A204.1 (cell line): Measurements from ENCODE around the gene ELFN2.
"Not testable (repeated sequence)": the region's sequence is repeated elsewhere in the genome, so short reads cannot be mapped to it uniquely, and the experiment has no call there.

Experiments used
- FAIRE-seq: peaks from 2 replicates; lab custom pipeline; 2012; peaks lifted over from hg19 to GRCh38; lab: Jason Lieb, UNC

Gene ELFN2

GRCh38 chr22:37333724-37334460, 93.4 kb downstream of the ELFN2 start:
- FAIRE-seq, result no peak

- no peak for FAIRE-seq
Measured at GRCh38 chr22:37331856-37332536, 95.3 kb downstream of the ELFN2 start.

GRCh38 chr22:37331034-37331428, 96.2 kb downstream of the ELFN2 start:
- FAIRE-seq, result no peak

DNA sequence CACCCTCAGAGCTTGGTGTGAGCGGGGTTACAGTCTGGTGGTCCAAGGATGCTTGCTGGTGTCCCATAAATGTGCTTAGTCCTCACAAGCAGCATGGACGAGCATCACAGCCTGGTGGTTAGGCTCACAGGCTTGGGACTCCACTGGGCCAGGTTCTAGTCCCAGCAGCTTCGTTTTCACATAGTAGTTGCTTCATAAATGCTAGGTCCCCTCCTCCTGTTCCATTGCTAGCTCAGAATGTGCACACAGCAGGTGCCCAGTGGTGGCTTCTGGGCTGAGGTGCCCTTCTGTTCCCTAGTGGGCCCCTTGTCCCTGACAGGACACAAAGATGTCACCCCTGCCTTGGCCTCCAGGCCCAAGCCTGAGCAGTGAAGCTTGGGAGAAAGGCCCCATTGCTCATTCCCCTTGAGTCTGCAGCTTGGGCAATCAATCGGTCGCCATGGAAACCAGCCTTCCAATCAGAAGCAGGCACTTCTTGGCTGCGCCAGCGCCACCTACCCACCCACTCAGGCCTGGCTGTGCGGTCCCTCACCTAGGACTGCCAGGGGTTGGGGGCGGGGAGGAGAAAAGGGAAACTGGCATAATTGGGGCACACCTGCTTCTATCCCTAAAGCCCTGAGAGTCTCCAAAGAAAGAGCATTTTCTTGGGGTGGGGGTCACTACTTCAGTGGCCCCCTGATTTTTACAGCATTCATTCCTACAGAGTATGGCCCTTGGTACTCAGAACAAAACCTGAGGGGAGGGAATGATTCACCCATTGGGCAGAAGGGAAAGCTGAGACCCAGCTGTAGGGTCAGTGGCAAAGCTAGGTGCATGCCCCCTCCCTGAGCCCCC, 96.9 kb downstream of the ELFN2 start:
- no peak for FAIRE-seq

- no peak for FAIRE-seq
Measured at GRCh38 chr22:37329238-37330140, 97.8 kb downstream of the ELFN2 start.

DNA sequence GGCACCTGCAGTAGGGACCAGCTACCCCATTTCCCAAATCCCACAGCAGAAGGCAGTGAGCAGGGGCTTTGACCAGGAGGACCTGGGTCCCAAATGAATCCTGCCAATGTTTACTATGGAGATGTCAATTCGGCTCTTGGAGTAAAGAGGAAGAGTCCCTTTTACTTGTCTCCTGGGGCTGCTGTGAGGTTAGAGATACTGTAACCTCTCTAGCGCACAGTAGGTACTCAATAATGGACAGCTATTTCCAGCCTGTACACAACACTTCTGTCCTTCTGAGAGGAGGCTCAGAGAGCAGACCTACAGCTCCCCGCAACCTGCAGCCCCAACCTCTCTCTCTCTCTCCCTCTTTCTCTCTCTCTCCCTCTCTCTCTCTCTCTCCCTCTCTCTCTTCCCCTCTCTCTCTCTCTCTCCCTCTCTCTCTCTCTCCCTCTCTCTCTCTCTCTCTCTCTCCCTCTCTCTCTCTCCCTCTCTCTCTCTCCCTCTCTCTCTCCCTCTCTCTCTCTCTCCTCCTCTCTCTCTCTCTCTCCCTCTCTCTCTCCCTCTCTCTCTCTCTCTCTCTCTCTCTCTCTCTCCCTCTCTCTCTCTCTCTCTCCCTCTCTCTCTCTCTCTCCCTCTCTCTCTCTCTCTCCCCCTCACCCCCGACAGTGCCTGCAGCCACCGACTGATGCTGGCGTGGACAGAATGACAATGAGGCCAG, 98.6 kb downstream of the ELFN2 start:
- FAIRE-seq, result not testable (repeated sequence)

GRCh38 chr22:37328017-37328416, 99.3 kb downstream of the ELFN2 start:
- no peak for FAIRE-seq

DNA sequence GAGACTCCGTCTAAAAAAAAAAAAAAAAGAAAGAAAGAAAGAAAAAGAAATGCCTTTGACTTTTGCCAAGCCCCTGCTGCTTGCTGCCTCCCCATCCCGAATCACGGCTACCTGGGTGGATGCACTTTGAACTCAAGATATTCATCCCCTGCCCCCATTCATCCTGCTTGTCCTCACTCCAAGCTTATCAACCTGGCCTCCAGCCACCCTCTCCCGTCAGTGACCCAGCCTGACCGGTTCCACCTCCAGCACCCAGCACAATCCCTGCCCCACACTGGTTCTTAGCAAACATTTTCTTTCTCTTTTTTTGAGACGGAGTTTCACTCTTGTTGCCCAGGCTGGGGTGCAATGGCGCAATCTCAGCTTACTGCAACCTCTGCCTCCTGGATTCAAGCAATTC, 100.6 kb downstream of the ELFN2 start:
- no peak for FAIRE-seq

DNA sequence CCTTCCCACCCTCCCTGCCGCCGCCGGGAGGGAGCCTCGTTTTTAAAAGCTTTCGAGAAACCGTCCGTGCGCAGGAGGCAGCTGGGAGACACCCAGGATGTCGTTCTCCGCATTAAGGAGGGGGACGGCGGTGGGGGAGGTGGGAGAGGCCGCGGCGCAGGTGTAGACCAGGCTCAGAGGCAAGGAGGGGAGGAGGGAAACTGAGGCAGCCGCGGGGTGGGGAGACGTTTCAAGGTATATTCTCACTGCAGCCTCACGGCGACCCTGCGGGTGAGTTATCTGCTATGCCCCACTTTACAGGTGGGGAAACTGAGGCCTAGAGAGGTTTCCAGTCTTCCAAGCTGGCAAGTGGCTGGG, 102.3 kb downstream of the ELFN2 start:
- no peak for FAIRE-seq

DNA sequence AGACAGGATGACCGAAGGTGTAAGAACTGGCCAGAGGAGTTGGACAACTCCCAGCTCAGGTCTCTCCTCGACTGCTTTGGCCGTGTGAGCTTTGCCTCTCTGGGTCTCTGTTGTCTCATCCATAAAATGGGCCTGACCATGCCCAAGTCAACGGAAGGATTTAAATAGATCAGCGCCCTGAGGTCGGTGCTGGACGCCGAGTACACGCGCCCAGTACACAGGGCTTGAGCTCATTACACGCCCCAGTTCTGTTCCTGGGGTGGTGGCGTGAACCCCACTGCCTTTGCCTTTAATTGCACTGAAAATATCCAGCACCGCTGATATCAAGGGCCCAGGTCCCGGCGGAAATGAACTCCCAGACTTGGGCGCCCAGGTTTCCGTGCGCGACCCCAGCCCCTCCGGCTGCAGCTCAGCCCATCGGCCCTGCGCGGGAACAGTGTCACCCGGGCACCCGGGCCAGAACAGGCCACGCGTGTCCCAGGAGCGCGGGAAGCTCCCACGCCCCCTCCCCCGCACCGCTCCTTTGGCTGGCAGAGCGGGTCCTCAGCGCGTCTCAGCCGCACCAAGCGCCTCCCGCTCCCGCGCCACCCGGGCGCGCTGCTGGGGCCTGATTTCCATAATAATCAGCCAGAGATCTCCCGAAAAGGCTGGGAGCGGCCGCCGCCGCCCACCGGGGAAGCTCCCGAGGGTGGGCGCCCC, 102.8 kb downstream of the ELFN2 start:
- no peak for FAIRE-seq

- FAIRE-seq, result no peak
Measured at GRCh38 chr22:37320726-37321677, 106.3 kb downstream of the ELFN2 start.

DNA sequence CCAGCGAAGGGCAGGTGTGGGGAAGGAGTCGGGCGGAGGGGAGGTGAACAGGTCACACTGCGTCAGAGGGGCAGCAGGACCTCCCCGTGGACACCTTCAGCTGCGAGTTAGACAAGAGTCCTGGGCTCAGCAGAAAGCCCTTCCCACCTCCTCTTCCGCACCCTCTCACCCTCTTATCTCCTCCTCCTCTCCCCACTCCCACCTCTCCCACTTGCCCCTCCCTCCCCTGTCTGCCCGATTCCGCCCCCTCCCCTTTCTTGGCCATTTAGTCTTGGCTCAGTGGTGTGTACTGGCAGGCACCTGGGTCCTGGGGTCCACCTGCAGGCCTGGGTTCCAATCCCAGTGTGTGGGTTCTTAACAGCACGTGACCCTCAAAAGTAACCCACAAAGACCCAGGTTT, 107.8 kb downstream of the ELFN2 start:
- FAIRE-seq, result no peak

- FAIRE-seq, result no peak
Measured at GRCh38 chr22:37318364-37319109, 108.7 kb downstream of the ELFN2 start.
